ENCODE measurements around the gene SFT2D1. TPM values are rescaled to one million over a fixed set of nuclear protein-coding genes. Genes with fewer than 3 reads are reported as not detected.

SFT2D1 gene
- total and polyA plus RNA-seq, 2 of the 4 experiments (the other 2 are of a cell fraction): 10.2 to 45.8 TPM

DNA sequence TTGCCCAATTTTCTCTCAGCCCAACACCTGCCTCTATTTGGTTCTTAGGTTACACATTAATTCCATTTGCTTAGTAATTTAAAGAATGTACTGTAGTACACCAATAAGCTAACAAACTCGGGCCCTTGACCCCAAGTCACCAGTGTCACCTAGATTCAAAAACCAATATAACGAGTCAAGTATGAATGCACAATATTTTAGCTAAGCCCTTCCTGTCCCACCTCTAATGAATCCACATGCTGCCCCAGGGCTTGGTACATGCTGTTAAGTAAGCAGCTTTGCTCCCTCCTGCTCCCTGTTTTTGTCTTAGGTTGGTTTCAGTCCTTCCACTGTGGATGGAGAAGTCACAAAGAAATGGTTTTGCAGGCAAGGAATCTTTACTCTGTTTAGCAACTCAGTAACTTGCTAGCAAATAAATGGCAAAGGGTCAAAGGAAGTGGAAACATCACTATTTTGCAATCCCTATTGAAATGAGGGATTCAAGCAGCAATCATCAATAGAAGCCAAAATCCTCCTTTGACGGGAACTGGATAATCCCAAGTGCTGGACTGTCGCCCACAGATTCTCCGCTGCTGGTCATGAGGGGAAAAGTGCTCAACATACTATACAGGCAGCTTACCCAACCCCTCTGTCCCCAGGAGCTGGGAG, 45.4 kb upstream of the SFT2D1 start:
- ATAC-seq (ENCODE audit: low read depth) (no peak), DNase-seq (no peak)
- intact Hi-C loops (cut with micrococcal nuclease): no loop called here
- H3K27me3 ChIP-seq (ENCODE audit: control insufficient read depth, insufficient read depth, low read length): peaks cover 13% of the 10 kb centered on the region
- no peak overlapping the region for H4K91ac ChIP-seq (ENCODE audit: insufficient read depth, low read depth, low read length)
- no peak overlapping the region for H4K8ac ChIP-seq (ENCODE audit: low read depth in 2 of 2, low read length in 2 of 2)
- POLR2A ChIA-PET (ENCODE audit: unreplicated experiment): no interaction called here
- H3K27ac ChIP-seq (ENCODE audit: insufficient read depth, low read length): no peak overlapping the region
- no peak overlapping the region for H2AFZ ChIP-seq (replicated peaks; ENCODE audit: low read length, poor library complexity)
- BruUV-seq (replicated peaks): no TSS peak
- WGBS, 2 experiments (ENCODE audit: extremely low coverage in 2 of 2, insufficient read length in 1 of 2): no CpG with 5 or more reads among the region's 5 CpGs
- no peak overlapping the region for H2BK5ac ChIP-seq (ENCODE audit: low read depth, low read length, poor library complexity, severe bottlenecking)
- H3K9me3 ChIP-seq (ENCODE audit: control insufficient read depth, insufficient read depth, low read length): no peaks in the 10 kb centered on the region
- no peak overlapping the region for H2BK15ac ChIP-seq (ENCODE audit: low read depth, low read length)
- no peak overlapping the region for H3K18ac ChIP-seq (ENCODE audit: low read depth, low read length)
- in situ Hi-C loops (cut with MboI; ENCODE audit: low sequenced_read_pairs): no loop called here
- no peak overlapping the region for H2BK20ac ChIP-seq (ENCODE audit: low read depth, low read length)
- H3K4me2 ChIP-seq (ENCODE audit: low read depth, low read length): no peak overlapping the region
- no peak overlapping the region for H2AK9ac ChIP-seq (replicated peaks; ENCODE audit: low read depth, low read length, poor library complexity)
- no peaks in the 10 kb centered on the region for H4K20me1 ChIP-seq (ENCODE audit: insufficient read depth, low read length)
- dilution Hi-C loops (cut with HindIII; ENCODE audit: low sequenced_read_pairs, unreplicated experiment): no loop called here
- H3K9ac ChIP-seq (ENCODE audit: low read depth, low read length): no peak overlapping the region
- H3K79me1 ChIP-seq (ENCODE audit: low read depth in 1 of 2, low read length in 2 of 2): no peaks in the 10 kb centered on the region
- H3K4me1 ChIP-seq (ENCODE audit: control insufficient read depth, insufficient read depth, low read length): no peaks in the 10 kb centered on the region
- H3K36me3 ChIP-seq (ENCODE audit: control insufficient read depth, insufficient read depth, low read length): no peaks in the 10 kb centered on the region
- no peak overlapping the region for H3K4ac ChIP-seq (ENCODE audit: low read depth, low read length)
- no peaks in the 10 kb centered on the region for H3K9me1 ChIP-seq (ENCODE audit: insufficient read depth, low read length)
- no peak overlapping the region for H4K5ac ChIP-seq (ENCODE audit: low read depth, low read length)
- CTCF ChIA-PET: interaction anchor here (0.9 kb wide), 1 partner anchor 13 kb away, joined by 3 read pairs; no protein-coding TSS in a partner anchor
- H2AK5ac ChIP-seq (ENCODE audit: low read depth, low read length): no peak overlapping the region
- no peak overlapping the region for H3K56ac ChIP-seq (ENCODE audit: extremely low read depth, insufficient read depth, low read length)
- TF ChIP-seq MAFK (IDR thresholded peaks at IDR 0.05; ENCODE audit: low read depth, low read length) (no peak), FOS (IDR thresholded peaks at IDR 0.05; ENCODE audit: low read depth, low read length) (no peak), SMC3 (IDR thresholded peaks at IDR 0.05; ENCODE audit: low read depth, low read length) (no peak), RAD21 (IDR thresholded peaks at IDR 0.05; ENCODE audit: low read length) (no peak), MXI1 (IDR thresholded peaks at IDR 0.05; ENCODE audit: borderline replicate concordance, low read depth, low read length) (no peak)
- TF ChIP-seq, protein P1, sequence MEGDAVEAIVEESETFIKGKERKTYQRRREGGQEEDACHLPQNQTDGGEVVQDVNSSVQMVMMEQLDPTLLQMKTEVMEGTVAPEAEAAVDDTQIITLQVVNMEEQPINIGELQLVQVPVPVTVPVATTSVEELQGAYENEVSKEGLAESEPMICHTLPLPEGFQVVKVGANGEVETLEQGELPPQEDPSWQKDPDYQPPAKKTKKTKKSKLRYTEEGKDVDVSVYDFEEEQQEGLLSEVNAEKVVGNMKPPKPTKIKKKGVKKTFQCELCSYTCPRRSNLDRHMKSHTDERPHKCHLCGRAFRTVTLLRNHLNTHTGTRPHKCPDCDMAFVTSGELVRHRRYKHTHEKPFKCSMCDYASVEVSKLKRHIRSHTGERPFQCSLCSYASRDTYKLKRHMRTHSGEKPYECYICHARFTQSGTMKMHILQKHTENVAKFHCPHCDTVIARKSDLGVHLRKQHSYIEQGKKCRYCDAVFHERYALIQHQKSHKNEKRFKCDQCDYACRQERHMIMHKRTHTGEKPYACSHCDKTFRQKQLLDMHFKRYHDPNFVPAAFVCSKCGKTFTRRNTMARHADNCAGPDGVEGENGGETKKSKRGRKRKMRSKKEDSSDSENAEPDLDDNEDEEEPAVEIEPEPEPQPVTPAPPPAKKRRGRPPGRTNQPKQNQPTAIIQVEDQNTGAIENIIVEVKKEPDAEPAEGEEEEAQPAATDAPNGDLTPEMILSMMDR (conservative IDR thresholded peaks at IDR 0.05; ENCODE audit: low read depth, low read length): no peak
- TF ChIP-seq, protein P2, sequence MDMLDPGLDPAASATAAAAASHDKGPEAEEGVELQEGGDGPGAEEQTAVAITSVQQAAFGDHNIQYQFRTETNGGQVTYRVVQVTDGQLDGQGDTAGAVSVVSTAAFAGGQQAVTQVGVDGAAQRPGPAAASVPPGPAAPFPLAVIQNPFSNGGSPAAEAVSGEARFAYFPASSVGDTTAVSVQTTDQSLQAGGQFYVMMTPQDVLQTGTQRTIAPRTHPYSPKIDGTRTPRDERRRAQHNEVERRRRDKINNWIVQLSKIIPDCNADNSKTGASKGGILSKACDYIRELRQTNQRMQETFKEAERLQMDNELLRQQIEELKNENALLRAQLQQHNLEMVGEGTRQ (IDR thresholded peaks at IDR 0.05; ENCODE audit: low read depth, low read length): no peak
- H2BK120ac ChIP-seq (ENCODE audit: low read depth, low read length): no peak overlapping the region
- H3K23ac ChIP-seq (ENCODE audit: low read depth, low read length): no peak overlapping the region
- H3K4me3 ChIP-seq (ENCODE audit: insufficient read depth, low read depth, low read length): no peak overlapping the region
- no peak overlapping the region for H3K14ac ChIP-seq (replicated peaks; ENCODE audit: low read depth, low read length)
